Astrocyte (in vitro differentiated cells and primary cell): Measurements from ENCODE around the gene TADA2A.

Source experiments
- EZH2 ChIP-seq: IDR thresholded peaks from 2 replicates; pipeline ENCODE4 v1.6.1; 2012; ENCODE audit warnings: mild to moderate bottlenecking, low read length, inconsistent platforms; ENCODE audit not compliant: insufficient read depth
- TF ChIP-seq, protein P1 (sequence below): IDR thresholded peaks from 2 replicates; pipeline ENCODE4 v1.5.1; 2011; ENCODE audit warnings: low read depth, mild to moderate bottlenecking, inconsistent platforms, low read length, moderate library complexity; ENCODE audit not compliant: insufficient read depth

- TF ChIP-seq, protein P1, sequence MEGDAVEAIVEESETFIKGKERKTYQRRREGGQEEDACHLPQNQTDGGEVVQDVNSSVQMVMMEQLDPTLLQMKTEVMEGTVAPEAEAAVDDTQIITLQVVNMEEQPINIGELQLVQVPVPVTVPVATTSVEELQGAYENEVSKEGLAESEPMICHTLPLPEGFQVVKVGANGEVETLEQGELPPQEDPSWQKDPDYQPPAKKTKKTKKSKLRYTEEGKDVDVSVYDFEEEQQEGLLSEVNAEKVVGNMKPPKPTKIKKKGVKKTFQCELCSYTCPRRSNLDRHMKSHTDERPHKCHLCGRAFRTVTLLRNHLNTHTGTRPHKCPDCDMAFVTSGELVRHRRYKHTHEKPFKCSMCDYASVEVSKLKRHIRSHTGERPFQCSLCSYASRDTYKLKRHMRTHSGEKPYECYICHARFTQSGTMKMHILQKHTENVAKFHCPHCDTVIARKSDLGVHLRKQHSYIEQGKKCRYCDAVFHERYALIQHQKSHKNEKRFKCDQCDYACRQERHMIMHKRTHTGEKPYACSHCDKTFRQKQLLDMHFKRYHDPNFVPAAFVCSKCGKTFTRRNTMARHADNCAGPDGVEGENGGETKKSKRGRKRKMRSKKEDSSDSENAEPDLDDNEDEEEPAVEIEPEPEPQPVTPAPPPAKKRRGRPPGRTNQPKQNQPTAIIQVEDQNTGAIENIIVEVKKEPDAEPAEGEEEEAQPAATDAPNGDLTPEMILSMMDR: no peak
- TF ChIP-seq EZH2: no peak
Measured at GRCh38 chr17:37392024-37392590, 14.6 kb upstream of the TADA2A start.
